ENCODE data around the gene PANX1.

The PANX1 gene

DNA sequence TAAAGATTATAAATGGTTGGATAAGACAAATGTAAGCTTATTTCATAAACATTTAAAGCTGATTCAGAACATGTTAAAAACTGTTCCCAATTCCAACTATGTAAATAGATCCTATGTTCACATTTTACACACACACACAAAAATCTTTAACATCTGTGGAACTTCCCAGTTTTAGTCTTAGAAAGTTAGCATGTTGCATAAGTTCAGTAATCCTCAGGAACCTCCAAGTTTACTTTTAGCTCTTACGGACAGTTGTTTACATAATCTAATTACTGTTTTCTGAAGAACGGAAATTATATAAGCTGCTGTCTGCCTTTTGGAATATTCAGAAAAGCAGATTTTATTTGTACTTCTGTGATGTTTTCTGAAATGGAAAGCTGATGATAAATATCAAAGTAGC is 53.3 kb downstream of the PANX1 start:
- TF ChIP-seq EZH2 (IDR thresholded peaks at IDR 0.05) = no peak
- no peak for TF ChIP-seq FOXP2 (optimal IDR thresholded peaks at IDR 0.05; ENCODE audit: control extremely low read depth, extremely low read length, insufficient read depth)
- TF ChIP-seq POLR2AphosphoS5 (IDR thresholded peaks at IDR 0.05; ENCODE audit: borderline replicate concordance, low read depth, low read length) = no peak
- H3K4me3 ChIP-seq = no peak overlapping the region
- no peak overlapping the region for H3K9ac ChIP-seq (ENCODE audit: insufficient read length)
- H3K27ac ChIP-seq = no peak overlapping the region
- peaks cover 29% of the 10 kb centered on the region for H3K36me3 ChIP-seq (ENCODE audit: insufficient read depth, low read length)
- no peak for DNase-seq (ENCODE audit: low read depth, low spot score)
- no peaks in the 10 kb centered on the region for H3K9me3 ChIP-seq (ENCODE audit: low read depth, low read length)

DNA sequence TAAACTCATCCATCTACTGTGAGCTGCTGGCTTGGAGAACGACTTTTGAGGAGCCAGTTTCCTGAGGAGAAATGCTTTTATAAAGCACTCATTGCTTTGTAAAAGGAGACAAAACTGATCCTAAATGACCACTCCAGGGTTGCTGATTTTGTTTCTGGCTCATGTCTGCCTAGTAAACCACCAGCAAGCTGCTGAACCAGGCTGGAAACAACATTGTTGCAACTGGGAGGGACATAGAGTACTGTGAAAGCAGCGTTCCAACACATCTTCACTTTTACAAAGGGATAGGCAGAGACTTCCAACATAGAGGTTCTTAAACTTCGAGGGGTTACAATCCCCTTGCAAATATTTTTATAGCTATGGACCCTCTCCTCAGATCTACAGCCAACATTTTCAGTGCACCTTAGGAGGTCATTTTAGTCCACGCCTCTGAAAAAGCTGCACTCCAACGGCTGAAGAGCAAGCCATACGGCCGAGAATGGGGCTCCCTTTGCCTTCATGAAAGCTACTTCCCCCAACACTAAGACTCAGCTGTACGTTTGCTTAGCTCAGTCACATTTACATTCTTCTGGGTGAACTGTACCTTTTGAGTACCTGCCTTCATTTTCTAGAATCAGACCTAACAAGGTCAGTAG is 54.7 kb downstream of the PANX1 start:
- Histone ChIP-seq H3K4me3 (no peak overlapping the region), H3K27ac (no peak overlapping the region), H3K9ac (ENCODE audit: insufficient read length) (no peak overlapping the region), H3K36me3 (ENCODE audit: insufficient read depth, low read length) (peaks cover 26% of the 10 kb centered on the region), H3K9me3 (ENCODE audit: low read depth, low read length) (no peaks in the 10 kb centered on the region)
- TF ChIP-seq FOXP2 (optimal IDR thresholded peaks at IDR 0.05; ENCODE audit: control extremely low read depth, extremely low read length, insufficient read depth) = no peak
- TF ChIP-seq EZH2 (IDR thresholded peaks at IDR 0.05) = no peak
- TF ChIP-seq POLR2AphosphoS5 (IDR thresholded peaks at IDR 0.05; ENCODE audit: borderline replicate concordance, low read depth, low read length) = no peak
- no peak for DNase-seq (ENCODE audit: low read depth, low spot score)

DNA sequence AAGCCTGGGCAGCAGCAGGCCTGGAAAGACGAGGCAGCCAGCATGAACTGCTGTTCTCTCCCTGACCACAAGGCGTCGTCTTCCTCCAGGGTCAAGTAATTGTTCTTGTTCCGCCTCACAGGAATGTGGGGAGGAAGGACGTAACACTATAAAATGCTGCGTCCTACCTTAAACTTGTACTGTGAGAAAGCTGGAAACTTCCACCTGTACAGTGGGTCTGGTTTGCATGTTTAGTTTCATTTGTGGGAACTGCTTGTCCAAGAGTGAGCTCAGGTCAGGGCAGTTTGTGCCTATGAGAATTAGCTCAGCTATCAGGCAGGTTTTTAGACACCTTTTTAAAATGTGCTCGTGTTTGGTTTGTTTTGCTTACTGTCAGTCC is 55.2 kb downstream of the PANX1 start:
- no peak for DNase-seq (ENCODE audit: low read depth, low spot score)
- Histone ChIP-seq H3K27ac (no peak overlapping the region), H3K9ac (ENCODE audit: insufficient read length) (no peak overlapping the region), H3K4me3 (no peak overlapping the region), H3K9me3 (ENCODE audit: low read depth, low read length) (no peaks in the 10 kb centered on the region), H3K36me3 (ENCODE audit: insufficient read depth, low read length) (peaks cover 25% of the 10 kb centered on the region)
- TF ChIP-seq EZH2 (IDR thresholded peaks at IDR 0.05) (no peak), FOXP2 (optimal IDR thresholded peaks at IDR 0.05; ENCODE audit: control extremely low read depth, extremely low read length, insufficient read depth) (no peak), POLR2AphosphoS5 (IDR thresholded peaks at IDR 0.05; ENCODE audit: borderline replicate concordance, low read depth, low read length) (no peak)

- Histone ChIP-seq H3K36me3 (ENCODE audit: insufficient read depth, low read length) (peaks cover 25% of the 10 kb centered on the region), H3K27ac (no peak overlapping the region), H3K9ac (ENCODE audit: insufficient read length) (no peak overlapping the region), H3K9me3 (ENCODE audit: low read depth, low read length) (no peaks in the 10 kb centered on the region), H3K4me3 (no peak overlapping the region)
- TF ChIP-seq POLR2AphosphoS5 (IDR thresholded peaks at IDR 0.05; ENCODE audit: borderline replicate concordance, low read depth, low read length) (no peak), EZH2 (IDR thresholded peaks at IDR 0.05) (no peak), FOXP2 (optimal IDR thresholded peaks at IDR 0.05; ENCODE audit: control extremely low read depth, extremely low read length, insufficient read depth) (no peak)
- no peak for DNase-seq (ENCODE audit: low read depth, low spot score)
Observed at GRCh38 chr11:94184362-94184761, 55.7 kb downstream of the PANX1 start.

GRCh38 chr11:94184846-94185245 is 56.2 kb downstream of the PANX1 start:
- no peak overlapping the region for H3K4me3 ChIP-seq
- peak; percentile 60 for DNase-seq (ENCODE audit: low read depth, low spot score)
- H3K9ac ChIP-seq (ENCODE audit: insufficient read length) = no peak overlapping the region
- H3K27ac ChIP-seq = no peak overlapping the region
- no peak for TF ChIP-seq POLR2AphosphoS5 (IDR thresholded peaks at IDR 0.05; ENCODE audit: borderline replicate concordance, low read depth, low read length)
- TF ChIP-seq EZH2 (IDR thresholded peaks at IDR 0.05) = no peak
- no peak for TF ChIP-seq FOXP2 (optimal IDR thresholded peaks at IDR 0.05; ENCODE audit: control extremely low read depth, extremely low read length, insufficient read depth)
- no peaks in the 10 kb centered on the region for H3K9me3 ChIP-seq (ENCODE audit: low read depth, low read length)
- H3K36me3 ChIP-seq (ENCODE audit: insufficient read depth, low read length) = peaks cover 21% of the 10 kb centered on the region

DNA sequence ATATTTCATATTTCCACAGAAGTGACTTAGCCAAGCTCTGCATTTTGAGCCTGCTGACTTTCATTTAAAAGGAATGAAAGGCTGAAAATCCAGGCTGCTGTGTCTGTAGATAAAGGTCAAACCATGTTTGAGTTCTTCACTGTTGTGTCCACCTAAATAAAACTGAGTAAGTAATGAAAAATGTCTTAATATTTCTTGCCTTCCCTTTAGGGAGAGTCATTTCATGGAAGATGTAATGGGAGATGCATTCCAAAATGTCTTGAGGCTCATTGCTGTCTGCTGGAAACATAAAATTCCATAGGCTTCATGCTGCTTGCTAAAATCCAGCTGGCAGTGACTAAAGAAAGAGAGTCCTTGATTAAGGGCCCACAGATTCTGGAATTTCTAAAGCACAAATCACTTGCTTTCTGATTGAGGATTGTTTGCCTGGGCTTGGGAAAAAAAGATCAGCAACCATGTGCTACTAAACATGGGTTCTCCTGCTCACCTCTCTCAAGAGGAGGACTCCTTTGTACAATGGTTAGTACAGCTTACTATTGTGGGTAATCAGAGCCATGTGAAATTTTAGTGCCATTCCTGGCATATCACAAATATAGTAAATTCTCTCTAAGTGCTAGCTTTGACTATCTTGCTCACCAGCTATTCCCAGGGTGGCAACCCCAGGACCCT is 56.9 kb downstream of the PANX1 start:
- no peak for DNase-seq (ENCODE audit: low read depth, low spot score)
- no peaks in the 10 kb centered on the region for H3K9me3 ChIP-seq (ENCODE audit: low read depth, low read length)
- peaks cover 14% of the 10 kb centered on the region for H3K36me3 ChIP-seq (ENCODE audit: insufficient read depth, low read length)
- no peak overlapping the region for H3K9ac ChIP-seq (ENCODE audit: insufficient read length)
- no peak overlapping the region for H3K4me3 ChIP-seq
- no peak overlapping the region for H3K27ac ChIP-seq
- TF ChIP-seq EZH2 (IDR thresholded peaks at IDR 0.05) = no peak
- TF ChIP-seq FOXP2 (optimal IDR thresholded peaks at IDR 0.05; ENCODE audit: control extremely low read depth, extremely low read length, insufficient read depth) = no peak
- no peak for TF ChIP-seq POLR2AphosphoS5 (IDR thresholded peaks at IDR 0.05; ENCODE audit: borderline replicate concordance, low read depth, low read length)

DNA sequence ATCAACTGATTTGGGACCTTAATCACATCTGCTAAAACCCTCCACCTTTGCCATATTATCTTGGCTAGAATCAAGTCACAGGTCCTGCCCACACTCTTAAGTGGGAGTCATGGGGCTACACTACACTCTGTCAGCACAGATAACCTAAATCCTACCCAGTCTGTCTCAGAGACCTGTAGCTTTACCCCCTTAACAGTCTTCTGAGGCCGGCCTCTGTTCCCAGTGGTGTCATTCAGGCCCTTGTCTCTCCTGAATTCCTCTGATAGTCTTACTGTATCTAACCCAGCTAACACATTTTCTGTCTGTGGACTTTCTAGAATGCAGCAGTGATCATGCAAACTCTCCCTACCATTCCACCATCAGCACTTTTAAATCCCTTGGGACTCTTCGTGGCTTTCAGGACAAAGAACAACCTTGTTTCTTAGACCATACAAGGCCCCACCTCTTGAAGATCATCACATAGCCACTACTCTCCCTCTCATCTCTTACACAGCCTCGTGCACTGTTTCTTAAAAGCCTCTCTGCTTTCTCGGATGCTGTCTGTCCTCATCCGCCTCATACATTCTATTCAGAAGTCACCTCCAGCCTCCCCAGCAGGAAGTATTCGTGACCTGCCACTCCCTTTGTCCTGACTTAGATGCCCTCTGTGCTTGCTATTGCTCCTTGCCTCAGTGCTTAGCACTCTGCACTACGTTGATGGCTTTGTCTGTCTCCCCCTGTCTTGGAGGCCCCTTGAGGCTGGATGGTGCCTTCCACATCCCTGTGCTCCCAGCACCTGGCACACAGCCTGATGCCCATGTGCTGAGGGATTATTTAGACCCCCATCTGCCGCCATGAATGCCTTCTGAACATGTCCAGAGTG is 57.9 kb downstream of the PANX1 start:
- H3K4me3 ChIP-seq = no peak overlapping the region
- H3K36me3 ChIP-seq (ENCODE audit: insufficient read depth, low read length) = peaks cover 4% of the 10 kb centered on the region; the same call in 1 of the 2 replicates
- TF ChIP-seq EZH2 (IDR thresholded peaks at IDR 0.05) (no peak), POLR2AphosphoS5 (IDR thresholded peaks at IDR 0.05; ENCODE audit: borderline replicate concordance, low read depth, low read length) (no peak), FOXP2 (optimal IDR thresholded peaks at IDR 0.05; ENCODE audit: control extremely low read depth, extremely low read length, insufficient read depth) (no peak)
- DNase-seq (ENCODE audit: low read depth, low spot score) = no peak
- no peak overlapping the region for H3K9ac ChIP-seq (ENCODE audit: insufficient read length)
- H3K27ac ChIP-seq = no peak overlapping the region
- H3K9me3 ChIP-seq (ENCODE audit: low read depth, low read length) = no peaks in the 10 kb centered on the region

DNA sequence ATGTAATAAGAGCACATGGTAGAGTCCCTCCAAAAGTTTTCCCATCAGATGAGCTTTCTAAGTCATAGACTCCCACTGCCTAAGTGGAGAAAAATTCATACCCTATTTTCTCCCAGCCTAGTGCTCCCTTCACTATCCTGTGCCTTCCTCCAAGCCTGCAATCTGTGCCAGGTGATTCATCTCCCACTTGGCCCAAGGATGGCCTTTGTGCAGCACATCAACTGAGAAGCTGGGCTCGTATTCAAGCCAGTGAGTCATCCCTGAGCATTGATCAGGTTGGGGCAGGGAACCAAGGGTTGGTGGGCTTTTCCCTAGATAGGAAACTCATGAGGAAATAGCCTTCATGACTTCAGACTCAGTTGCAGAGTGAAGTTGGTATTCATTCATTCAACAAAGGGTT is 64.6 kb downstream of the PANX1 start:
- DNase-seq (ENCODE audit: low read depth, low spot score) = no peak
- no peak for TF ChIP-seq POLR2AphosphoS5 (IDR thresholded peaks at IDR 0.05; ENCODE audit: borderline replicate concordance, low read depth, low read length)
- TF ChIP-seq EZH2 (IDR thresholded peaks at IDR 0.05) = no peak
- no peak for TF ChIP-seq FOXP2 (optimal IDR thresholded peaks at IDR 0.05; ENCODE audit: control extremely low read depth, extremely low read length, insufficient read depth)
- Histone ChIP-seq H3K27ac (no peak overlapping the region), H3K9ac (ENCODE audit: insufficient read length) (no peak overlapping the region), H3K9me3 (ENCODE audit: low read depth, low read length) (no peaks in the 10 kb centered on the region), H3K4me3 (no peak overlapping the region), H3K36me3 (ENCODE audit: insufficient read depth, low read length) (no peaks in the 10 kb centered on the region)
